HepG2 (cell line): ENCODE measurements around the gene DHX16. TPM values are rescaled to one million over a fixed set of nuclear protein-coding genes. Genes with fewer than 3 reads are reported as not detected.

Experiments used
- CEBPG ChIP-seq: IDR thresholded peaks from 2 replicates; pipeline ENCODE4 v1.6.1; 2016
- ESRRA ChIP-seq: sonication (generic); formaldehyde crosslinking; IDR thresholded peaks from 2 replicates; pipeline ENCODE4 v1.5.1; 2020; ENCODE audit warnings: mild to moderate bottlenecking, low read depth, missing genetic modification reagents
- HIVEP1 ChIP-seq: sonication (generic); formaldehyde crosslinking; IDR thresholded peaks from 2 replicates; pipeline ENCODE4 v1.4.0; 2020; ENCODE audit warnings: mild to moderate bottlenecking, missing genetic modification reagents
- HOXA3 ChIP-seq: sonication (generic); formaldehyde crosslinking; IDR thresholded peaks from 2 replicates; pipeline ENCODE4 v1.5.0; 2020; ENCODE audit warnings: missing genetic modification reagents
- KDM4B ChIP-seq: sonication (generic); formaldehyde crosslinking; IDR thresholded peaks from 2 replicates; pipeline ENCODE4 v1.4.0; 2020; ENCODE audit warnings: missing genetic modification reagents
- NFRKB ChIP-seq: fragments of 450-650 bp; IDR thresholded peaks from 2 replicates; pipeline ENCODE4 v1.6.1; 2017
- PLRG1 ChIP-seq: fragments of 450-650 bp; conservative IDR thresholded peaks from 2 replicates; pipeline ENCODE4 v1.6.1; 2016
- SAP130 ChIP-seq: IDR thresholded peaks from 2 replicates; pipeline ENCODE4 v1.6.1; 2016; ENCODE audit warnings: low read depth
- SIX4 ChIP-seq: sonication (generic); formaldehyde crosslinking; IDR thresholded peaks from 2 replicates; pipeline ENCODE4 v1.4.0; 2020; ENCODE audit warnings: missing genetic modification reagents
- SYNCRIP ChIP-seq: fragments of 200-400 bp; formaldehyde crosslinking; IDR thresholded peaks from 2 replicates; pipeline ENCODE4 v1.6.1; 2018; ENCODE audit warnings: mild to moderate bottlenecking, low read depth, low read length; ENCODE audit not compliant: insufficient read depth
- TBX3 ChIP-seq: fragments of 450-650 bp; IDR thresholded peaks from 2 replicates; pipeline ENCODE4 v1.6.1; 2017; ENCODE audit warnings: antibody characterized with exemption, mild to moderate bottlenecking, inconsistent platforms, borderline replicate concordance
- ZNF136 ChIP-seq: sonication (generic); formaldehyde crosslinking; IDR thresholded peaks from 2 replicates; pipeline ENCODE4 v1.8.1; 2022; ENCODE audit warnings: low read depth, mild to moderate bottlenecking, moderate library complexity, missing genetic modification reagents
- ZNF441 ChIP-seq: sonication (generic); formaldehyde crosslinking; IDR thresholded peaks from 2 replicates; pipeline ENCODE4 v1.7.0; 2021; ENCODE audit warnings: missing genetic modification reagents, borderline replicate concordance
- ZNF546 ChIP-seq: sonication (generic); formaldehyde crosslinking; conservative IDR thresholded peaks from 2 replicates; pipeline ENCODE4 v1.8.1; 2023; ENCODE audit warnings: mild to moderate bottlenecking, missing genetic modification reagents
- ZNF7 ChIP-seq: IDR thresholded peaks from 2 replicates; pipeline ENCODE4 v1.6.1; 2016; ENCODE audit warnings: missing biosample characterization, missing genetic modification reagents
- ZNF75D ChIP-seq: sonication (generic); formaldehyde crosslinking; IDR thresholded peaks from 2 replicates; pipeline ENCODE4 v1.8.1; 2023; ENCODE audit warnings: missing genetic modification reagents, mild to moderate bottlenecking, borderline replicate concordance
- ZNF816 ChIP-seq: sonication (generic); formaldehyde crosslinking; IDR thresholded peaks from 2 replicates; pipeline ENCODE4 v1.8.0; 2022; ENCODE audit warnings: missing genetic modification reagents, mild to moderate bottlenecking, borderline replicate concordance
- polyA plus RNA-seq, 8 experiments: library from polyadenylated mRNA; depleted of rRNA in 3 of 8; stranded (reverse) in 7 of 8; unstranded in 1 of 8; fragments of >200 nt; fragmentation: Illumina TruSeq in 4 of 8; extraction: Trizol in 4 of 8; gene quantifications; 2 replicates each; pipeline versions ENCODE4 v1.2.1 to v1.2.3, GENCODE V29; 2011 to 2016; ENCODE audit warnings: low read depth in 4 of 8, missing spikeins in 1 of 8, mixed read lengths in 1 of 8; ENCODE audit not compliant: insufficient read depth in 1 of 8
- total RNA-seq, 5 experiments: library from RNA; depleted of rRNA; stranded (reverse); fragments of >200 nt; fragmentation: Illumina TruSeq; extraction: Trizol; gene quantifications; 2 replicates each; pipeline ENCODE4 v1.2.3, GENCODE V29; 2016; ENCODE audit warnings: low read depth in 1 of 5
- TF ChIP-seq, protein P1 (sequence below): sonication (generic); formaldehyde crosslinking; IDR thresholded peaks from 2 replicates; pipeline ENCODE4 v1.8.1; 2023; ENCODE audit warnings: mild to moderate bottlenecking, moderate library complexity, missing genetic modification reagents
- TF ChIP-seq, protein P2 (sequence below): sonication (generic); formaldehyde crosslinking; IDR thresholded peaks from 2 replicates; pipeline ENCODE4 v1.4.0; 2020; ENCODE audit warnings: missing genetic modification reagents
- TF ChIP-seq, protein P3 (sequence below): sonication (generic); formaldehyde crosslinking; IDR thresholded peaks from 2 replicates; pipeline ENCODE4 v1.4.0; 2020; ENCODE audit warnings: missing genetic modification reagents, borderline replicate concordance
- TF ChIP-seq, protein P4 (sequence below): sonication (generic); formaldehyde crosslinking; IDR thresholded peaks from 2 replicates; pipeline ENCODE4 v1.4.0; 2020; ENCODE audit warnings: mild to moderate bottlenecking, missing genetic modification reagents

The DHX16 gene
- total and polyA plus RNA-seq, 2 of the 13 experiments (the other 11 are each of a cell fraction or from before 2014, with no cell fraction given), result 57.0 to 58.5 TPM

DNA sequence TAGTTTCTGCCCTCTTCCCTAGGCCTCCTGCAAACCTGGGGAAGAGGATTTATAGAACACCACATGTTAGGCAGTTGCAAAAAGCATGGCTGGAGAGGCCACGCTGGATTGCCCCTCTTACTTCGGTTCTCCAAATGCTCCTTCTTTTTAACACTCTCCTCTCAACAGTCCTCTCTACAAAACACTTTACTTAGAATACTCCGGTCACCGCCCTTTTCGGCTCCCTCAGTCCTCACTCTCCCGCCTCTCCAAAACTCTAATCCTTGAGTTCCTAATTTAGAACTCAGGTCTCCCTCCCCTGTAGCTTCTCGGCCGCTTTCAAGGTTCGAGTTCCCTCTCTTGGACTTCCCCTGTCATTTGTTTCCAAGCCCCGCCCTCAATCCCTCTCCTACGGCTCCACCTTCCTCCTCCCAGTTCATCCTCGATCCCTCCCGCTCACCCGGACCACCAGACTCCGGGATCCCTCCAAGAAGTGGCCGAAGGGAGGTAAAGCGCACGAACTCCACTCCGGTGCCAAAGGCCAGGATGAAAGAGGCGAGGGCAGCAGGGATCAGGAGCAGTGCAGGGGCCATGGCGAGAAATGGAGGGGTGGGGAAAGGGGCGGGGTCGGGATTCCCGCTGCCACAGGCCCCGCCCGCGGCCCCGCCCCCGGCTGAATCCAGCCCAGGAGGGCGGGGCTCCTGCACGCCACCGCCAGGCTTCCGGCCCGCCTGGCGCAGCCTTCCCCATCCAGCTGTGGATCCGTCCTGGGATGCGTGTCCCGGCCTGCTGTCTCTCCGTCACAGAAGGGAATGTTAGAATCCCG, 17.8 kb upstream of the DHX16 start, which contains the start of gene NRM (continued):
- TF ChIP-seq, protein P1, sequence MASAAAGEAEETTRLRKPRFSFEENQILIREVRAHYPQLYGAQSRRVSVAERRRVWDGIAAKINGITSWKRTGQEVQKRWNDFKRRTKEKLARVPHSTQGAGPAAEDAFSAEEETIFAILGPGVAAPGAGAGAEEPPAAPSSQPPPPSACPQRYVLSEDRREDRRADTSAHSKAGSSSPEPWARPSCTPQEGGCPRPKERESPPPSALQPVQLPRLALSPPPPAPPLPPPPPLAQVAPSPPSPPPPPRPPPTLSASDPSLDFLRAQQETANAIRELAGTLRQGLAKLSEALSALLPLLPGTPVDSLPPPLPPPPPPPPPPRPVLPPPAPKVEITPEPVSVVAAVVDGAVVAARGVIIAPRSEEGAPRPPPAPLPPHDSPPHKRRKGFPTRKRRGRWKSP, result no peak
- TF ChIP-seq CEBPG (CRISPR knock-in tag), result 0 out of 2 replicates have a peak, but pooled peaks have one; percentile 15
- TF ChIP-seq, protein P2, sequence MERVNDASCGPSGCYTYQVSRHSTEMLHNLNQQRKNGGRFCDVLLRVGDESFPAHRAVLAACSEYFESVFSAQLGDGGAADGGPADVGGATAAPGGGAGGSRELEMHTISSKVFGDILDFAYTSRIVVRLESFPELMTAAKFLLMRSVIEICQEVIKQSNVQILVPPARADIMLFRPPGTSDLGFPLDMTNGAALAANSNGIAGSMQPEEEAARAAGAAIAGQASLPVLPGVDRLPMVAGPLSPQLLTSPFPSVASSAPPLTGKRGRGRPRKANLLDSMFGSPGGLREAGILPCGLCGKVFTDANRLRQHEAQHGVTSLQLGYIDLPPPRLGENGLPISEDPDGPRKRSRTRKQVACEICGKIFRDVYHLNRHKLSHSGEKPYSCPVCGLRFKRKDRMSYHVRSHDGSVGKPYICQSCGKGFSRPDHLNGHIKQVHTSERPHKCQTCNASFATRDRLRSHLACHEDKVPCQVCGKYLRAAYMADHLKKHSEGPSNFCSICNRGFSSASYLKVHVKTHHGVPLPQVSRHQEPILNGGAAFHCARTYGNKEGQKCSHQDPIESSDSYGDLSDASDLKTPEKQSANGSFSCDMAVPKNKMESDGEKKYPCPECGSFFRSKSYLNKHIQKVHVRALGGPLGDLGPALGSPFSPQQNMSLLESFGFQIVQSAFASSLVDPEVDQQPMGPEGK (CRISPR knock-in tag), result peak; percentile 80
- TF ChIP-seq ZNF75D (CRISPR knock-in tag), result no peak
- TF ChIP-seq, protein P3, sequence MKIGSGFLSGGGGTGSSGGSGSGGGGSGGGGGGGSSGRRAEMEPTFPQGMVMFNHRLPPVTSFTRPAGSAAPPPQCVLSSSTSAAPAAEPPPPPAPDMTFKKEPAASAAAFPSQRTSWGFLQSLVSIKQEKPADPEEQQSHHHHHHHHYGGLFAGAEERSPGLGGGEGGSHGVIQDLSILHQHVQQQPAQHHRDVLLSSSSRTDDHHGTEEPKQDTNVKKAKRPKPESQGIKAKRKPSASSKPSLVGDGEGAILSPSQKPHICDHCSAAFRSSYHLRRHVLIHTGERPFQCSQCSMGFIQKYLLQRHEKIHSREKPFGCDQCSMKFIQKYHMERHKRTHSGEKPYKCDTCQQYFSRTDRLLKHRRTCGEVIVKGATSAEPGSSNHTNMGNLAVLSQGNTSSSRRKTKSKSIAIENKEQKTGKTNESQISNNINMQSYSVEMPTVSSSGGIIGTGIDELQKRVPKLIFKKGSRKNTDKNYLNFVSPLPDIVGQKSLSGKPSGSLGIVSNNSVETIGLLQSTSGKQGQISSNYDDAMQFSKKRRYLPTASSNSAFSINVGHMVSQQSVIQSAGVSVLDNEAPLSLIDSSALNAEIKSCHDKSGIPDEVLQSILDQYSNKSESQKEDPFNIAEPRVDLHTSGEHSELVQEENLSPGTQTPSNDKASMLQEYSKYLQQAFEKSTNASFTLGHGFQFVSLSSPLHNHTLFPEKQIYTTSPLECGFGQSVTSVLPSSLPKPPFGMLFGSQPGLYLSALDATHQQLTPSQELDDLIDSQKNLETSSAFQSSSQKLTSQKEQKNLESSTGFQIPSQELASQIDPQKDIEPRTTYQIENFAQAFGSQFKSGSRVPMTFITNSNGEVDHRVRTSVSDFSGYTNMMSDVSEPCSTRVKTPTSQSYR (CRISPR knock-in tag), result no peak
- no peak for TF ChIP-seq ZNF816 (CRISPR knock-in tag)
- peak; percentile 90 for TF ChIP-seq SAP130 (CRISPR knock-in tag)
- no peak for TF ChIP-seq TBX3
- TF ChIP-seq ZNF546 (CRISPR knock-in tag), result 0 out of 2 replicates have a peak, but pooled peaks have one; percentile 65
- TF ChIP-seq, protein P4, sequence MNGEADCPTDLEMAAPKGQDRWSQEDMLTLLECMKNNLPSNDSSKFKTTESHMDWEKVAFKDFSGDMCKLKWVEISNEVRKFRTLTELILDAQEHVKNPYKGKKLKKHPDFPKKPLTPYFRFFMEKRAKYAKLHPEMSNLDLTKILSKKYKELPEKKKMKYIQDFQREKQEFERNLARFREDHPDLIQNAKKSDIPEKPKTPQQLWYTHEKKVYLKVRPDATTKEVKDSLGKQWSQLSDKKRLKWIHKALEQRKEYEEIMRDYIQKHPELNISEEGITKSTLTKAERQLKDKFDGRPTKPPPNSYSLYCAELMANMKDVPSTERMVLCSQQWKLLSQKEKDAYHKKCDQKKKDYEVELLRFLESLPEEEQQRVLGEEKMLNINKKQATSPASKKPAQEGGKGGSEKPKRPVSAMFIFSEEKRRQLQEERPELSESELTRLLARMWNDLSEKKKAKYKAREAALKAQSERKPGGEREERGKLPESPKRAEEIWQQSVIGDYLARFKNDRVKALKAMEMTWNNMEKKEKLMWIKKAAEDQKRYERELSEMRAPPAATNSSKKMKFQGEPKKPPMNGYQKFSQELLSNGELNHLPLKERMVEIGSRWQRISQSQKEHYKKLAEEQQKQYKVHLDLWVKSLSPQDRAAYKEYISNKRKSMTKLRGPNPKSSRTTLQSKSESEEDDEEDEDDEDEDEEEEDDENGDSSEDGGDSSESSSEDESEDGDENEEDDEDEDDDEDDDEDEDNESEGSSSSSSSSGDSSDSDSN (CRISPR knock-in tag), result peak; percentile 25; the same call in 1 of the 2 replicates
- no peak for TF ChIP-seq ZNF7
- no peak for TF ChIP-seq SYNCRIP
- TF ChIP-seq PLRG1, result no peak
- peak; percentile 59; the same call in 1 of the 2 replicates for TF ChIP-seq ZNF441
- no peak for TF ChIP-seq NFRKB
- no peak for TF ChIP-seq ESRRA
- TF ChIP-seq ZNF136, result 0 out of 2 replicates have a peak, but pooled peaks have one; percentile 52
- peak; percentile 66; the same call in 1 of the 2 replicates for TF ChIP-seq HOXA3 (CRISPR knock-in tag)
- TF ChIP-seq SIX4 (CRISPR knock-in tag), result no peak
- TF ChIP-seq HIVEP1 (CRISPR knock-in tag), result 0 out of 2 replicates have a peak, but pooled peaks have one; percentile 61
- no peak for TF ChIP-seq KDM4B (CRISPR knock-in tag)
